GM08714 (cell line): Measurements from ENCODE around the gene GRID2.

Experiments used
- H3K4me3 ChIP-seq: fragments of 200-500 bp; sonication (Bioruptor generic); 2 replicates; pipeline ENCODE4 v1.5.1; 2014; ENCODE audit warnings: mild to moderate bottlenecking, low read length, inconsistent platforms
- ZNF274 ChIP-seq: IDR thresholded peaks from 2 replicates; pipeline ENCODE4 v1.6.1; 2012; ENCODE audit warnings: mild to moderate bottlenecking, low read depth, low read length

Gene GRID2

GRCh38 chr4:93199492-93199891 is 895.7 kb downstream of the GRID2 start:
- no peak overlapping the region for H3K4me3 ChIP-seq
- TF ChIP-seq ZNF274 = no peak

DNA sequence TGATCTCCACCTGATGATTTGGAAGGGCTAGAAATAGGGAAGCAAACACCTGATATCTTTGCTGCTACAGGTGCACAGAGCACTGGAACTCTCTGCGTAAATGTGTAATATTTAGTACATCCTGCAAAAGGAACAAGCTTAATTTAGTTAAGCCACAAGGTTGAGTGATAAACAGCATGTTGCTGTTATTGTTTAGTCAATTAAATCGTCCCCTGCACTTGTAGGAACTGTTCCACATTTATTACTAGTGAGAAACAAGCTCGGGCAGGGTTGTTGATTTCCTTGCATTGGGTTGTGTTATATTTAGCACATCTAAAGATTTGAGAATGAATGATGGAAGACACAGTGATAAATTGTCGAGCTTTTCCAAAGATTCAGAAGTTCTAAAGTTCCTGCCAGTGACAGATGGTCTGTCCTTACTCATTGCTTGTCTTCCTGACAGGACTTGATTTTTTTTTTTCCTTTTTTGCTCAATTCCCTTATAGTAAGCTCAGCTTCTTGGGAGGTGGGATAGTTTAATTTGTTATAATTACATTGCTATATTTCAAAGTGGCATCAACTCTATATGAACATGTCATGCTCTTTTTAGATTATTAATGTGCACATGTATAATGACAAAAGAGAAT is 897.8 kb downstream of the GRID2 start:
- H3K4me3 ChIP-seq = no peak overlapping the region
- no peak for TF ChIP-seq ZNF274

DNA sequence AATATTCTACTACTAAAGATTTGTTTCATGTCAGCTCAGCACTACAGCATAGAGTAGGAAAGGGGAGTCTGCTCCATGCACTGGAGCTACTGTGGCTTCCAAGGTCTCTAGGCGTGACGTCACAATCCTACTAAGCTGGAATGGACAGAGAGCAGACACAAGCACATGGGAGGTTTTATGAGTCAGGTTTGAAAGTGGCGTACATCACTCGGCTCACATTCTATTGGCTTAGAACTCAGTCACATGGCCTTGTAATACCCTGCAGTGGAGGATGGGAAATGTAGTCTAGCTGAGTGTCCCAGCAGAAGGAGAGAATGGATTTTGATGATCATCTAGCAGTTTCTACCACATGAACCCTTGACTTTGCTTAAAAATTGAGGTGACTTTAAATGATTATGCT is 899.9 kb downstream of the GRID2 start:
- no peak overlapping the region for H3K4me3 ChIP-seq
- TF ChIP-seq ZNF274 = no peak

GRCh38 chr4:93212250-93212649 is 908.5 kb downstream of the GRID2 start:
- H3K4me3 ChIP-seq = no peak overlapping the region
- no peak for TF ChIP-seq ZNF274

DNA sequence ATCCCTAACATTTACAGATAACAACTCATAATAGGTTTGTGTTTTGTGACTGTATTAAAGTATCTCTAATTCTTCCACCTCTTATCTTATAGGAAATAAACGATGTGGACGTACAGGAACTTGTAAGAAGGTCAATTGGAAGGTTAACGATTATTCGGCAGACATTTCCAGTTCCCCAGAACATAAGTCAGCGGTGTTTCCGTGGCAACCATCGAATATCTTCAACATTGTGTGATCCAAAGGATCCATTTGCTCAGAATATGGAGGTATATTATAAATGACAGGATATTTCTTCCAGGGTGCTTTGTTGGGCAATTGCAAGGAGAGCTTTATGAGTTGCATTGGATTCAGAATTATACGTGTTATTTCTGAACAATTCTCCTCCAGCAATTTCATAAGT is 912.9 kb downstream of the GRID2 start:
- no peak for TF ChIP-seq ZNF274

GRCh38 chr4:93217431-93217830 is 913.7 kb downstream of the GRID2 start:
- no peak for TF ChIP-seq ZNF274
- no peak overlapping the region for H3K4me3 ChIP-seq

More for the DNA sequence above, 912.9 kb downstream of the GRID2 start:
- no peak overlapping the region for H3K4me3 ChIP-seq

DNA sequence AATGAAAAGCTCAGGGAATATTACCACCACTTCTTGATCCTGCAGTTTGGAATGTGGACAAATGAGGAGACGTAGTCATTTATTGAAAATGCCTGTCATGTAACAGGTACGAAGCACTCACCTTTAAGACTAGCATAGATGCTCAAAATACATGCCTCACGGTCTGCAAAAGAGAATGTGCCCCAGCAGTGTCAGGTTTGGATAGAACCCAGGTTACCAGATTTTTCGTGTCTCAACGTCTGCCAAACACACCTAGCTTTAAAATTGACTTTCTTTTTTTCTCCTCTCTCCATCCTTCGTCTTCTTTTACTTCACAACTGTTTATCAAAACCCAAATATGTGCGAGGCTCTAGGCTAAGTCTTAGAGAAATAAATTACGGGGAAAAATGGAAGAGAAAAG is 918.0 kb downstream of the GRID2 start:
- TF ChIP-seq ZNF274 = no peak
- no peak overlapping the region for H3K4me3 ChIP-seq

DNA sequence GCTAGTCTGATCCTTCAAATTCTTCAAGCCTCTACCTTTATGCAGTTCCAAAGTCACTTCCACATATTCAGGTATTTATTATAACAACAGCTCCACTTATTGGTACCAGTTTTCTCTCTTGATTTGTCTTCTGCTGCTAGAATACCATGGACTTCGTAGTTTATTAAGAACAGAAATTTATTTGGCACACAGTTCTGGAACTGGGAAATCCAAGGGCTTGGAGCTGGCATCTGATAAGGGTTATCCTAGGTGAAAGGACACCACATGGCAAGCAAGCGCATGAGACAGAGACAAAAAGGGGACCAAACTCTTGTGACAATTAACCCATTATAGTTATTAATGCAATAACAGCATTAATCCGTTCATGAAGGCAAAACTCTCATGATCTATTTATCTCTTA is 924.3 kb downstream of the GRID2 start:
- H3K4me3 ChIP-seq = no peak overlapping the region
- TF ChIP-seq ZNF274 = no peak

- no peak overlapping the region for H3K4me3 ChIP-seq
- no peak for TF ChIP-seq ZNF274
Observed at GRCh38 chr4:93232883-93233282, 929.1 kb downstream of the GRID2 start.

- H3K4me3 ChIP-seq = no peak overlapping the region
- TF ChIP-seq ZNF274 = no peak
Observed at GRCh38 chr4:93237521-93237920, 933.8 kb downstream of the GRID2 start.

DNA sequence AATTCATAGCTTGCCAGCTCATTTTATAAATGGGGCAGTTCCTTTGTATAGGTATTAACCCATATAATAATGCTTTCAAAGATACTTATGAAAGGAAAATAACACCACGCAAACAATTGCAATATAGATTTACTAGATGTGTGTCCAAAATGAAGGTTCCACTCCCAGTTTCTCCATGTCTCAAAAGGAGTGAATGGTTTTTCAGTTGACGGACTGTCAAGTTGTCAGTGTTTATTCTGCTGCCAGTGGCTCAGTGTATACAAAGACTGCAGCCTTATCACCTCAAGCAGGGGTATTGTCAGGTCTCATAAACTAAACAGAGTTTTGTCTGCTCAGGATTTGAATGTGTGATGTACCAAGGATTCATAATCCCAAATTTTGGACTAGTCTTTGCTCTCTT is 939.5 kb downstream of the GRID2 start:
- no peak overlapping the region for H3K4me3 ChIP-seq
- no peak for TF ChIP-seq ZNF274

- no peak overlapping the region for H3K4me3 ChIP-seq
- TF ChIP-seq ZNF274 = no peak
Observed at GRCh38 chr4:93261207-93261606, 957.4 kb downstream of the GRID2 start.

- no peak overlapping the region for H3K4me3 ChIP-seq
- no peak for TF ChIP-seq ZNF274
Observed at GRCh38 chr4:93263166-93263565, 959.4 kb downstream of the GRID2 start.

DNA sequence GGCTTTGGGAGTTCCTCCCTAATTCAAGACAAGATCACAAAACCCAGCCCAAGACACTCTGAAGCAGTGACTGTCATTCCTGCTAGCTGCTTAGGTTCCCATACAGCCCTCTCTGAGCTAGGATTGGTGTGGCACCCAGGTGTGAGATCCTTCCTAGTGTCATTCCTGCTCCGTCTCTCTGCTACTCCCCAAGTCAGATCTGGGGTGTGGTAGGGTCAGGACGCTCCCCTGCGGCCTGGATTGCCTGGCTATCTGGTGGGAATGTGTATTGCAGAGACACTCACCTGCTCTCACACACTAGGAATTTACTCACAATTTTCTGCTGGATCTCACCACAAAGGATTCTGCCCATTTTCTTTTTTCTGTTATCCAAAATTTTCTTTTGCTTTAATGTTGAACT is 964.0 kb downstream of the GRID2 start:
- H3K4me3 ChIP-seq = no peak overlapping the region
- TF ChIP-seq ZNF274 = no peak

DNA sequence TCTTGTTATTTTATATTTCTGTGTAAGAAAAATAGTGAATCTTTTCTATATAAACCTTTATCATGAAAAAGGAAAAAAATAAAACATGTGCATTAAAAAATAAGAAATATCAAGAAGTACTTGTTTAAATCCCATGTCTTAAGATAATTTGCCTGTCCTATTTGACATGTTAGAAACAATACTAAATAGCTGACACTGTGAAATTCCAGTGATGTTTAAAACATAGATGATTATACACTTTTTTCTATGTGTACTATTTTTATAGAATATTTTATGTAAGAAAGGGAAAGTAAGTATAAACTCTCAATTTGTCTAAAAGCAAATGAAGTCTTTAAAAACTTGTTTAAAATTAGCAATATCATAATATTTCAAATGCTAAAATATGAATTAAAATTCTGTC is 981.6 kb downstream of the GRID2 start:
- no peak overlapping the region for H3K4me3 ChIP-seq
- no peak for TF ChIP-seq ZNF274

GRCh38 chr4:93289241-93289640 is 985.5 kb downstream of the GRID2 start:
- H3K4me3 ChIP-seq = no peak overlapping the region
- no peak for TF ChIP-seq ZNF274

DNA sequence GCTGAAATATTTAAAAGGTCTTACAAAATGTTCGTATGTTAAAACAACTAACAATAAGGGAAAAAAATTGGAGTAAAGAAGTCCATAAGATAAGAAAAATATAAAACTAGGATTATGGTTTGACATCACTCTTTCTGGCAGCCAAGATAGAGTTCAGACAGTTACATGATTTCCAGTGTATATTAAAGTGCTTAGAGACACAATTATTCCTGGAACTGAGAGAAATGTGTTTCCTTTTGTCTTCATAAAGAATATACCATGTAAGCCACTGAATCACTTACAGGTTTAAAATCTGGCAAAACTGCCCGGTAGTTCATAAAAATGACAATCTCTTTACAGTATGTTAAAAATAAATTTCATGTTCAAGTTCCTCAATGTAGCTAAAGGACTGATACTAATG is 986.1 kb downstream of the GRID2 start:
- no peak for TF ChIP-seq ZNF274
- no peak overlapping the region for H3K4me3 ChIP-seq
